WTC11 (cell line): ENCODE results near the gene MVB12A. TPM values are rescaled to one million over a fixed set of nuclear protein-coding genes. Genes with fewer than 3 reads are reported as not detected.

Experiments
- ATAC-seq: fragments of 200-7000 bp; cut with Tn5 transposase; 2 replicates; pipeline ENCODE4 v1.10.0; 2021; ENCODE audit warnings: mild to moderate bottlenecking, moderate library complexity
- CTCF ChIA-PET: fragments of 300-600 bp; sonication (Branson Sonifier 250); formaldehyde crosslinking; loops from one replicate; lab custom pipeline; 2021; ENCODE audit warnings: antibody characterized with exemption; lab: Charles Lee
- POLR2A ChIA-PET: fragments of 350-600 bp; sonication (Branson Sonifier 250); formaldehyde crosslinking; loops from one replicate; lab custom pipeline; 2021; ENCODE audit warnings: antibody characterized with exemption; lab: Charles Lee
- DNase-seq: peaks from one replicate; pipeline ENCODE4 v3.0.0; 2021; ENCODE audit warnings: low spot score
- H3K27ac Mint-ChIP-seq: 2 replicates; pipeline ENCODE4 v1.8.0; 2021; ENCODE audit warnings: mixed read lengths
- H3K27me3 Mint-ChIP-seq: 2 replicates; pipeline ENCODE4 v1.8.0; 2021; ENCODE audit warnings: low read depth, mild to moderate bottlenecking, moderate library complexity, mixed read lengths
- H3K36me3 Mint-ChIP-seq: 2 replicates; pipeline ENCODE4 v1.8.0; 2021; ENCODE audit warnings: mixed read lengths
- H3K4me1 Mint-ChIP-seq: 2 replicates; pipeline ENCODE4 v1.8.0; 2022; ENCODE audit warnings: mixed read lengths
- H3K4me3 Mint-ChIP-seq: 2 replicates; pipeline ENCODE4 v1.8.0; 2021; ENCODE audit warnings: mild to moderate bottlenecking, moderate library complexity, mixed read lengths
- H3K9me3 Mint-ChIP-seq: 2 replicates; pipeline ENCODE4 v1.8.0; 2021; ENCODE audit warnings: mixed read lengths
- FOXK1 ChIP-seq: sonication (generic); formaldehyde crosslinking; IDR thresholded peaks from 2 replicates; pipeline ENCODE4 v1.8.0; 2022; ENCODE audit warnings: mild to moderate bottlenecking, moderate library complexity, missing genetic modification reagents
- GTF2I ChIP-seq: fragments of 250-450 bp; sonication (Bioruptor Pico); conservative IDR thresholded peaks from 2 replicates; pipeline ENCODE4 v1.4.0; 2021; ENCODE audit warnings: mild to moderate bottlenecking
- NR3C1 ChIP-seq: sonication (generic); formaldehyde crosslinking; conservative IDR thresholded peaks from 2 replicates; pipeline ENCODE4 v1.8.1; 2023; ENCODE audit warnings: low read depth, mild to moderate bottlenecking, missing genetic modification reagents
- TCF7 ChIP-seq: sonication (generic); formaldehyde crosslinking; IDR thresholded peaks from 2 replicates; pipeline ENCODE4 v1.8.0; 2022; ENCODE audit warnings: mild to moderate bottlenecking, low read depth, missing genetic modification reagents, moderate library complexity
- TP53 ChIP-seq: sonication (generic); formaldehyde crosslinking; IDR thresholded peaks from 2 replicates; pipeline ENCODE4 v1.8.1; 2023; ENCODE audit warnings: mild to moderate bottlenecking, missing genetic modification reagents
- ZNF138 ChIP-seq: sonication (generic); formaldehyde crosslinking; conservative IDR thresholded peaks from 2 replicates; pipeline ENCODE4 v1.8.1; 2022; ENCODE audit warnings: mild to moderate bottlenecking, moderate library complexity, missing genetic modification reagents
- ZNF219 ChIP-seq: sonication (generic); formaldehyde crosslinking; IDR thresholded peaks from 2 replicates; pipeline ENCODE4 v1.8.0; 2023; ENCODE audit warnings: missing genetic modification reagents, mild to moderate bottlenecking, borderline replicate concordance
- ZNF423 ChIP-seq: fragments of 250-450 bp; sonication (Bioruptor Pico); IDR thresholded peaks from 2 replicates; pipeline ENCODE4 v2.1.2; 2022; ENCODE audit warnings: mild to moderate bottlenecking, moderate library complexity
- total RNA-seq: library from RNA; stranded (reverse); gene quantifications from 3 replicates; pipeline ENCODE4 v1.2.3, GENCODE V29; 2021
- TF ChIP-seq, protein P1 (sequence below): sonication (generic); formaldehyde crosslinking; IDR thresholded peaks from 2 replicates; pipeline ENCODE4 v1.8.0; 2023; ENCODE audit warnings: mild to moderate bottlenecking, missing genetic modification reagents
- TF ChIP-seq, protein P2 (sequence below): sonication (generic); formaldehyde crosslinking; IDR thresholded peaks from 2 replicates; pipeline ENCODE4 v1.8.1; 2022; ENCODE audit warnings: mild to moderate bottlenecking, missing genetic modification reagents, moderate library complexity, borderline replicate concordance
- TF ChIP-seq, protein P3 (sequence below): sonication (generic); formaldehyde crosslinking; IDR thresholded peaks from 2 replicates; pipeline ENCODE4 v1.8.1; 2022; ENCODE audit warnings: missing genetic modification reagents, borderline replicate concordance
- TF ChIP-seq, protein P4 (sequence below): fragments of 250-450 bp; sonication (Bioruptor Pico); IDR thresholded peaks from 2 replicates; pipeline ENCODE4 v1.9.0; 2021; ENCODE audit warnings: mild to moderate bottlenecking, borderline replicate concordance
- TF ChIP-seq, protein P5 (sequence below): fragments of 250-450 bp; sonication (Bioruptor Pico); conservative IDR thresholded peaks from 2 replicates; pipeline ENCODE4 v1.9.0; 2021; ENCODE audit warnings: mild to moderate bottlenecking
- TF ChIP-seq, protein P6 (sequence below): sonication (generic); formaldehyde crosslinking; conservative IDR thresholded peaks from 2 replicates; pipeline ENCODE4 v1.8.1; 2022; ENCODE audit warnings: mild to moderate bottlenecking, missing genetic modification reagents
- TF ChIP-seq, protein P7 (sequence below): sonication (generic); formaldehyde crosslinking; IDR thresholded peaks from 2 replicates; pipeline ENCODE4 v1.8.1; 2022; ENCODE audit warnings: mild to moderate bottlenecking, moderate library complexity, missing genetic modification reagents

The MVB12A gene
- total RNA-seq, 1 experiment from 2014 or later: 58.7 TPM

DNA sequence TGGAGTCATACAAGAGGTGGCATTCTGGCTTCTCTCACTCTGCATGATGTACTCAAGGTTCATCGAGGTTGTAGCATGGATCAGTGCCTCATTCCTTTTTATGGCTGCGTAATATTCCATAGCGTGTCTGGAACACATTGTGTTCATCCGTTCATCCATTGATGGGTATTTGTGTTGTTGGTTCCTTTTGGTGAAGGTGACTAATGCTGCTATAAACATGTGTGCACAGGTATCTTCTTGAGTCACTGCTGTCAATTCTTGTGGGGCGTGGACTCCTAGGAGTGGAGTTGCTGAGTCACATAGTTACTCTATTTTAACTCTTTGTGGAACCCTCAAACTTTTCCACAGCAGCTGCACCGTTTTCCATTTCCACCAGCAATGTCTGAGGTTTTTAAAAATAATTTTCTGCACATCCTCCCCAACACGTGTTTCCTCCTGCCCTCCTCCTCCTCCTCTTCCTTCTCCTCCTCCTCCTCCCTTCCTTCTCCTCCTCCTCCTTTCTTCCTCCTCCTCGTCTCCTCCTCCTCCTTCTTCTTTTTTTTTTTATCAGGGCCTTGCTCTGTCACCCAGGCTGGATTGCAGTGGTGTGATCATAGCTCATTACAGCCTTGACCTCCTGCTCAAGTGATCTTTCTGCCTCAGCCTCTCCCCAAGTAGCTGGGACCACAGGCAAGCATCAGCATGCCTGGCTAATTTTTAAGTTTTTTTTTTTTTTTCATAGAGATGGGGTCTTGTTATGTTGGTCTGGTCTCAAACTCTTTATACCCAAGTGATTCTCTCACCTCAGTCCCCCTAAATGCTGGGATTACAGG lies 30.6 kb downstream of the MVB12A start (continued):
- TF ChIP-seq, protein P1, sequence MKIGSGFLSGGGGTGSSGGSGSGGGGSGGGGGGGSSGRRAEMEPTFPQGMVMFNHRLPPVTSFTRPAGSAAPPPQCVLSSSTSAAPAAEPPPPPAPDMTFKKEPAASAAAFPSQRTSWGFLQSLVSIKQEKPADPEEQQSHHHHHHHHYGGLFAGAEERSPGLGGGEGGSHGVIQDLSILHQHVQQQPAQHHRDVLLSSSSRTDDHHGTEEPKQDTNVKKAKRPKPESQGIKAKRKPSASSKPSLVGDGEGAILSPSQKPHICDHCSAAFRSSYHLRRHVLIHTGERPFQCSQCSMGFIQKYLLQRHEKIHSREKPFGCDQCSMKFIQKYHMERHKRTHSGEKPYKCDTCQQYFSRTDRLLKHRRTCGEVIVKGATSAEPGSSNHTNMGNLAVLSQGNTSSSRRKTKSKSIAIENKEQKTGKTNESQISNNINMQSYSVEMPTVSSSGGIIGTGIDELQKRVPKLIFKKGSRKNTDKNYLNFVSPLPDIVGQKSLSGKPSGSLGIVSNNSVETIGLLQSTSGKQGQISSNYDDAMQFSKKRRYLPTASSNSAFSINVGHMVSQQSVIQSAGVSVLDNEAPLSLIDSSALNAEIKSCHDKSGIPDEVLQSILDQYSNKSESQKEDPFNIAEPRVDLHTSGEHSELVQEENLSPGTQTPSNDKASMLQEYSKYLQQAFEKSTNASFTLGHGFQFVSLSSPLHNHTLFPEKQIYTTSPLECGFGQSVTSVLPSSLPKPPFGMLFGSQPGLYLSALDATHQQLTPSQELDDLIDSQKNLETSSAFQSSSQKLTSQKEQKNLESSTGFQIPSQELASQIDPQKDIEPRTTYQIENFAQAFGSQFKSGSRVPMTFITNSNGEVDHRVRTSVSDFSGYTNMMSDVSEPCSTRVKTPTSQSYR (CRISPR knock-in tag): no peak
- no peak for TF ChIP-seq ZNF423 (CRISPR knock-in tag)
- TF ChIP-seq, protein P2, sequence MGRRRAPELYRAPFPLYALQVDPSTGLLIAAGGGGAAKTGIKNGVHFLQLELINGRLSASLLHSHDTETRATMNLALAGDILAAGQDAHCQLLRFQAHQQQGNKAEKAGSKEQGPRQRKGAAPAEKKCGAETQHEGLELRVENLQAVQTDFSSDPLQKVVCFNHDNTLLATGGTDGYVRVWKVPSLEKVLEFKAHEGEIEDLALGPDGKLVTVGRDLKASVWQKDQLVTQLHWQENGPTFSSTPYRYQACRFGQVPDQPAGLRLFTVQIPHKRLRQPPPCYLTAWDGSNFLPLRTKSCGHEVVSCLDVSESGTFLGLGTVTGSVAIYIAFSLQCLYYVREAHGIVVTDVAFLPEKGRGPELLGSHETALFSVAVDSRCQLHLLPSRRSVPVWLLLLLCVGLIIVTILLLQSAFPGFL (CRISPR knock-in tag): no peak
- TF ChIP-seq, protein P3, sequence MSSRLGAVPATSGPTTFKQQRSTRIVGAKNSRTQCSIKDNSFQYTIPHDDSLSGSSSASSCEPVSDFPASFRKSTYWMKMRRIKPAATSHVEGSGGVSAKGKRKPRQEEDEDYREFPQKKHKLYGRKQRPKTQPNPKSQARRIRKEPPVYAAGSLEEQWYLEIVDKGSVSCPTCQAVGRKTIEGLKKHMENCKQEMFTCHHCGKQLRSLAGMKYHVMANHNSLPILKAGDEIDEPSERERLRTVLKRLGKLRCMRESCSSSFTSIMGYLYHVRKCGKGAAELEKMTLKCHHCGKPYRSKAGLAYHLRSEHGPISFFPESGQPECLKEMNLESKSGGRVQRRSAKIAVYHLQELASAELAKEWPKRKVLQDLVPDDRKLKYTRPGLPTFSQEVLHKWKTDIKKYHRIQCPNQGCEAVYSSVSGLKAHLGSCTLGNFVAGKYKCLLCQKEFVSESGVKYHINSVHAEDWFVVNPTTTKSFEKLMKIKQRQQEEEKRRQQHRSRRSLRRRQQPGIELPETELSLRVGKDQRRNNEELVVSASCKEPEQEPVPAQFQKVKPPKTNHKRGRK (CRISPR knock-in tag): no peak

DNA sequence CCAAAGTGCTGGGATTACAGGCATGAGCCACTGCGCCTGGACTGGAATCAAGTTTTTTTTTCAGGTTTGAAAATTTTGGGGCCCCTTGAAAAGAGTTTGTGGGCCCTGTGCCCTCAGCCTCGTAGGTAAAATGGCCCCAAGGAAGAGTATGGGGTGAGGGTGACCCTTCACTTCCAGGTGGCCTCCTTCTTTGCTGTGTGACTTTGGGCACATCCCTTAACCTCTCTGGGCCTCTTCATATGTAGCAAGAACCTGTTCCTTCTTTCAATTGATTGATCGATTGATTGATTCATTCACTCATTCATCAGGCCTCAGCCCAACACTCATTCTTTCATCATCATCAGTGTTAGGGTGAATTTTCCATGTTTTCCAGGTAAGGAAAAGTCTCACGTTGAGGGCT lies 32.0 kb downstream of the MVB12A start:
- Mint-ChIP-seq H3K9me3 (peaks cover 7% of the 10 kb centered on the region), H3K4me1 (peaks cover 17% of the 10 kb centered on the region), H3K4me3 (no peak overlapping the region), H3K27ac (no peak overlapping the region), H3K27me3 (peaks cover 55% of the 10 kb centered on the region), H3K36me3 (no peaks in the 10 kb centered on the region)
- ATAC-seq (no peak), DNase-seq (no peak)
- CTCF ChIA-PET: interaction anchor here (0.5 to 1.0 kb wide), 6 partner anchors 13 to 80 kb away, joined by 3 to 7 read pairs (median 4); no protein-coding TSS in a partner anchor
- POLR2A ChIA-PET: no interaction called here
- TF ChIP-seq, protein P4, sequence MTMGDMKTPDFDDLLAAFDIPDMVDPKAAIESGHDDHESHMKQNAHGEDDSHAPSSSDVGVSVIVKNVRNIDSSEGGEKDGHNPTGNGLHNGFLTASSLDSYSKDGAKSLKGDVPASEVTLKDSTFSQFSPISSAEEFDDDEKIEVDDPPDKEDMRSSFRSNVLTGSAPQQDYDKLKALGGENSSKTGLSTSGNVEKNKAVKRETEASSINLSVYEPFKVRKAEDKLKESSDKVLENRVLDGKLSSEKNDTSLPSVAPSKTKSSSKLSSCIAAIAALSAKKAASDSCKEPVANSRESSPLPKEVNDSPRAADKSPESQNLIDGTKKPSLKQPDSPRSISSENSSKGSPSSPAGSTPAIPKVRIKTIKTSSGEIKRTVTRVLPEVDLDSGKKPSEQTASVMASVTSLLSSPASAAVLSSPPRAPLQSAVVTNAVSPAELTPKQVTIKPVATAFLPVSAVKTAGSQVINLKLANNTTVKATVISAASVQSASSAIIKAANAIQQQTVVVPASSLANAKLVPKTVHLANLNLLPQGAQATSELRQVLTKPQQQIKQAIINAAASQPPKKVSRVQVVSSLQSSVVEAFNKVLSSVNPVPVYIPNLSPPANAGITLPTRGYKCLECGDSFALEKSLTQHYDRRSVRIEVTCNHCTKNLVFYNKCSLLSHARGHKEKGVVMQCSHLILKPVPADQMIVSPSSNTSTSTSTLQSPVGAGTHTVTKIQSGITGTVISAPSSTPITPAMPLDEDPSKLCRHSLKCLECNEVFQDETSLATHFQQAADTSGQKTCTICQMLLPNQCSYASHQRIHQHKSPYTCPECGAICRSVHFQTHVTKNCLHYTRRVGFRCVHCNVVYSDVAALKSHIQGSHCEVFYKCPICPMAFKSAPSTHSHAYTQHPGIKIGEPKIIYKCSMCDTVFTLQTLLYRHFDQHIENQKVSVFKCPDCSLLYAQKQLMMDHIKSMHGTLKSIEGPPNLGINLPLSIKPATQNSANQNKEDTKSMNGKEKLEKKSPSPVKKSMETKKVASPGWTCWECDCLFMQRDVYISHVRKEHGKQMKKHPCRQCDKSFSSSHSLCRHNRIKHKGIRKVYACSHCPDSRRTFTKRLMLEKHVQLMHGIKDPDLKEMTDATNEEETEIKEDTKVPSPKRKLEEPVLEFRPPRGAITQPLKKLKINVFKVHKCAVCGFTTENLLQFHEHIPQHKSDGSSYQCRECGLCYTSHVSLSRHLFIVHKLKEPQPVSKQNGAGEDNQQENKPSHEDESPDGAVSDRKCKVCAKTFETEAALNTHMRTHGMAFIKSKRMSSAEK: no peak
- TF ChIP-seq FOXK1 (no peak), GTF2I (CRISPR knock-in tag) (peak; percentile 66; the same call in 1 of the 2 replicates)

DNA sequence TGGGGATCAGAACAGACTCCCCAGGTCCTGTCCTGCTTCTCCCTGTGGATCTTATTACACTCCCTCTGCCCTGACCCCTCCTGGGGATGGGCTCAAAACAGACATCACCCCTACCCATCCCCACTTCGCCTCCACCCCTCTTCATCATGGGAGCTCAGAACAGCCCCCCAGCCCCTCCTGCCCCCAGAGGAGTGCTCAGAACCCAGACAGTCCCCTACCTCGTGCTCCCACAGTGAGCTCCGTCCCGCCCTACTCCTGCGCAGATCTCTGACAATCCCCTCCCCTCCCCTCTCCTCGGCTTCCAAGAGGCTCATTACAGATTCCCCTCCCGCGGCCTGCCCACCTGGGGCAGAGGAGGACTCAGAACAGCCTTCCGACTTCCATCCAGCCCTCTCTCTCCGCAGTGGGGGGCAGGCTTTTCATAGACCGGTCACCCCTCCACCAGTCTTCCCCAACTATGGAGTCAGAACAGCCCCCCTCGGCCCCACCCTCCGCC lies 34.8 kb downstream of the MVB12A start:
- peak; percentile 78 for ATAC-seq
- Mint-ChIP-seq H3K9me3 (peaks cover 7% of the 10 kb centered on the region), H3K4me3 (peak overlapping the region; percentile 66), H3K27ac (no peak overlapping the region), H3K4me1 (peaks cover 14% of the 10 kb centered on the region), H3K36me3 (no peaks in the 10 kb centered on the region), H3K27me3 (peaks cover 68% of the 10 kb centered on the region)
- CTCF ChIA-PET: interaction anchor here (0.6 to 2.0 kb wide), 19 partner anchors 11 to 312 kb away, joined by 3 to 21 read pairs (median 5); partner anchors contain the start of genes MVB12A and PGLS
- POLR2A ChIA-PET: interaction anchor here (0.6 to 0.7 kb wide), 2 partner anchors 24 to 931 kb away, joined by 4 to 7 read pairs; partner anchors contain the start of gene GDF15
- DNase-seq: peak; percentile 51
- TF ChIP-seq ZNF219 (CRISPR knock-in tag) (no peak), TP53 (no peak), ZNF138 (CRISPR knock-in tag) (no peak), TCF7 (CRISPR knock-in tag) (no peak), NR3C1 (CRISPR knock-in tag) (no peak)
- TF ChIP-seq, protein P5, sequence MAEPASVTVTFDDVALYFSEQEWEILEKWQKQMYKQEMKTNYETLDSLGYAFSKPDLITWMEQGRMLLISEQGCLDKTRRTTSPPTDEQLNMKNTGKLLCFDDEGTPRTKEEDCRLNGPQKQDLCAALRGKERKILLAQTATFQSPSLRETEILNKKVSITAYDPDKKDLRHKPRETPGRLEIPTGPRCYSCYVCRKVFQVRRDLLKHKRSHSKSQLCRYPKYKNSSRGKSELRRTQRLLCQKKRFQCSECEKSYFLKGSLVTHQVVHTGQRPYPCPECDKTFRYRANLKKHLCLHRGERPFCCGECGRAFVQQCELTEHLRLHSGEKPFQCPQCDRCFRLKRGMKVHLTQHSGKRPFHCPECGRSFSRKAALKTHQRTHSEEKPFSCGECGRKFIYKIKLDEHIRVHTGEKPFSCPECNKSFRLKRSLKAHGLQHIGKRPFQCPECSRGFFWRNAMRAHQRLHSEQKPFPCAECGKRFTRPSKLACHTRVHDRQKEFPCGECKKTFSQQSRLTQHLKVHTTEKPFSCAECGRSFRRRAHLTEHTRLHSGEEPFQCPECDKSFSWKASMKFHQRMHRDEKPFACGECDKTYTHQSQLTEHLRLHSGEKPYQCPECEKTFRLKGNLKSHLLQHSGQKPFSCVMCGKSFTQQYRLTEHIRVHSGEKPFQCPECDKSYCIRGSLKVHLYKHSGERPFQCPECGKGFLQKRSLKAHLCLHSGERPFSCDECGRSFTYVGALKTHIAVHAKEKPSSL: no peak
- TF ChIP-seq, protein P6, sequence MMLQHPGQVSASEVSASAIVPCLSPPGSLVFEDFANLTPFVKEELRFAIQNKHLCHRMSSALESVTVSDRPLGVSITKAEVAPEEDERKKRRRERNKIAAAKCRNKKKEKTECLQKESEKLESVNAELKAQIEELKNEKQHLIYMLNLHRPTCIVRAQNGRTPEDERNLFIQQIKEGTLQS (CRISPR knock-in tag): no peak
- TF ChIP-seq, protein P7, sequence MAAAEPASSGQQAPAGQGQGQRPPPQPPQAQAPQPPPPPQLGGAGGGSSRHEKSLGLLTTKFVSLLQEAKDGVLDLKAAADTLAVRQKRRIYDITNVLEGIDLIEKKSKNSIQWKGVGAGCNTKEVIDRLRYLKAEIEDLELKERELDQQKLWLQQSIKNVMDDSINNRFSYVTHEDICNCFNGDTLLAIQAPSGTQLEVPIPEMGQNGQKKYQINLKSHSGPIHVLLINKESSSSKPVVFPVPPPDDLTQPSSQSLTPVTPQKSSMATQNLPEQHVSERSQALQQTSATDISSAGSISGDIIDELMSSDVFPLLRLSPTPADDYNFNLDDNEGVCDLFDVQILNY (CRISPR knock-in tag): no peak
